Measurements from ENCODE around the gene AKT3.

Gene AKT3

GRCh38 chr1:243438815-243439214 lies 411.2 kb downstream of the AKT3 start:
- in situ Hi-C loops (cut with HindIII; ENCODE audit: low pct_ligation_motif_present, low pct_unique_long_range_greater_than_20kb, low sequenced_read_pairs), result no loop called here
- DNase-seq, result no peak

Measured in ACHN (cell line).